Measurements from ENCODE around the gene CHAT. TPM values are rescaled to one million over a fixed set of nuclear protein-coding genes. Genes with fewer than 3 reads are reported as not detected.

CHAT gene
- total RNA-seq, 3 donors from 2014 or later (not counting 1 experiment from before 2014, with no cell fraction given) = not detected

DNA sequence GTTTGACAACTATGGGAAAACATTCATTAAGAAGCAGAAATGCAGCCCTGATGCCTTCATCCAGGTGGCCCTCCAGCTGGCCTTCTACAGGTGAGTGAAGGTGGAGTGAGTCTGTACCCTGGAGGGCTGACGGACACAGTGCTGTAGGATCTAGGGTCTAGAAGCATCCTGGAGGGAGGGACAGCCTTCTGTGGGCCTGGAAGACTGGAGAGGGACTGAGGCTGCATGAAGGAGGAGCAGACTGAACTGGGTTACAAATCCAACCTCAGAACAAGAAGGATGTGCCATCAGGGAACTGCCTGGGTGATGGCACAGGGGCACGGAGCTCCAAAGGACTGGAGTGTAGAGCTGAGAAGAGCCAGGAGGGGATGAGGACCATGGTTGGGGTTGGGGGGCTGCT, 38.1 kb downstream of the CHAT start:
- peaks cover 0 to 2% of the 10 kb centered on the region in 2 donors for H3K9me3 Mint-ChIP-seq
- Histone ChIP-seq H3K27ac (ENCODE audit: low read length) (no peak overlapping the region), H3K4me1 (ENCODE audit: control insufficient read depth, insufficient read depth, low read length) (peaks cover 9% of the 10 kb centered on the region), H3K27me3 (ENCODE audit: control insufficient read depth, insufficient read depth, low read length) (peaks cover 2% of the 10 kb centered on the region), H3K4me3 (ENCODE audit: low read length) (no peak overlapping the region), H3K36me3 (ENCODE audit: control insufficient read depth, insufficient read depth, low read length) (no peaks in the 10 kb centered on the region), H3K9me3 (ENCODE audit: control insufficient read depth, insufficient read depth, low read length) (no peaks in the 10 kb centered on the region)
- H3K27me3 Mint-ChIP-seq (ENCODE audit: low read depth in 2 of 2) = peaks cover 15 to 17% of the 10 kb centered on the region in 2 donors
- DNase-seq (no peak), ATAC-seq (no peak)
- WGBS (ENCODE audit: insufficient coverage) = 85% methylated on average over 2 of the region's 2 CpGs
- H3K4me3 Mint-ChIP-seq = no peak overlapping the region
- intact Hi-C loops (cut with micrococcal nuclease) = no loop called here
- no peaks in the 10 kb centered on the region for H3K36me3 Mint-ChIP-seq
- TF ChIP-seq CTCF (IDR thresholded peaks at IDR 0.05) = no peak
- no peak overlapping the region for H3K27ac Mint-ChIP-seq
- H3K4me1 Mint-ChIP-seq = peaks cover 0 to 13% of the 10 kb centered on the region in 2 donors

DNA sequence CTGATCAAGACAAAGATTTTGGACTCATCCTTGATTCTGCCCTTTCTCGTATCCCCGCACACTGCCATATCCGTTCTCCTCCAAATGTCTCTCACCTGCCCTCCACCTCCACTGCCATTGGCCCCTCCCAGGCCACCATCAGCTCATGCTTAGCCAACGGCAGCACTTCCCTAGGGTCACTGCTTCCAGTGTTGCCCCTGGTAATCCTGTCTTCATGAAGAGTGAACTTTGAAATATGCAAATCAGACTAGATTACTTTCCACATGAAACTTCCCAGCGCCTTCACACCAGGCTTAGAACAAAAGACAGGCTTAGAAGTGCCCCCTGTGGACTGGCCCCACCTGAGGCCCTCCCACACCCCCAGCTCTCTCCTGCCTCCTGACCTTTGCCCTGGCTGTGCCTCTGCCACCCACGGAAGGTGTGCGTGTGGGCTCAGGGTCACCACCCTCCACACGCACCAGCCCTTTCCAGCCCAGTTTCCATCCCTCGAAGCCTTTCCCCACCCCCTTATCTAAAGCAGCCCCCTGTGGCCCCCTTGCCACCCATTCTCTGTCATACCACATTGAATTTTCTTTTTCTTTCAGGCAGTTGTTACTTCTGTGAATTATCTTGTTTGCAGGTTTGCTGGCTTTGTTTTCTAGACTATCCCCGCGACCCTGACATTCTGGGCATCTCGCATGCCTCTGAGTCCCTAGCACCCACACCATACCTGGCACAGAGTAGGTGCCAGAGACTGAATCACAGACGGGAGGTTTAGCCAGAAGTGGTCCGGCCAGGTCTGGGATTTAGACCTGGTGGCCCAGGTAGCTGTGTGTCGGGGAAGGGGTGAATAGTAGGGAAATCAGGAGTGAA, 38.8 kb downstream of the CHAT start:
- no peaks in the 10 kb centered on the region for H3K36me3 ChIP-seq (ENCODE audit: control insufficient read depth, insufficient read depth, low read length)
- 82% methylated on average over 15 of the region's 15 CpGs for WGBS (ENCODE audit: insufficient coverage)
- Mint-ChIP-seq H3K36me3 (no peaks in the 10 kb centered on the region), H3K4me1 (peaks cover 0 to 13% of the 10 kb centered on the region in 2 donors), H3K27ac (no peak overlapping the region), H3K4me3 (no peak overlapping the region), H3K27me3 (ENCODE audit: low read depth in 2 of 2) (peaks cover 12 to 24% of the 10 kb centered on the region in 2 donors), H3K9me3 (peaks cover 0 to 2% of the 10 kb centered on the region in 2 donors)
- H3K4me3 ChIP-seq (ENCODE audit: low read length) = no peak overlapping the region
- no peak for TF ChIP-seq CTCF (IDR thresholded peaks at IDR 0.05)
- DNase-seq = no peak
- no peaks in the 10 kb centered on the region for H3K9me3 ChIP-seq (ENCODE audit: control insufficient read depth, insufficient read depth, low read length)
- H3K27ac ChIP-seq (ENCODE audit: low read length) = no peak overlapping the region
- H3K27me3 ChIP-seq (ENCODE audit: control insufficient read depth, insufficient read depth, low read length) = peaks cover 2% of the 10 kb centered on the region
- H3K4me1 ChIP-seq (ENCODE audit: control insufficient read depth, insufficient read depth, low read length) = peaks cover 9% of the 10 kb centered on the region
- intact Hi-C loops (cut with micrococcal nuclease) = no loop called here
- ATAC-seq = no peak

DNA sequence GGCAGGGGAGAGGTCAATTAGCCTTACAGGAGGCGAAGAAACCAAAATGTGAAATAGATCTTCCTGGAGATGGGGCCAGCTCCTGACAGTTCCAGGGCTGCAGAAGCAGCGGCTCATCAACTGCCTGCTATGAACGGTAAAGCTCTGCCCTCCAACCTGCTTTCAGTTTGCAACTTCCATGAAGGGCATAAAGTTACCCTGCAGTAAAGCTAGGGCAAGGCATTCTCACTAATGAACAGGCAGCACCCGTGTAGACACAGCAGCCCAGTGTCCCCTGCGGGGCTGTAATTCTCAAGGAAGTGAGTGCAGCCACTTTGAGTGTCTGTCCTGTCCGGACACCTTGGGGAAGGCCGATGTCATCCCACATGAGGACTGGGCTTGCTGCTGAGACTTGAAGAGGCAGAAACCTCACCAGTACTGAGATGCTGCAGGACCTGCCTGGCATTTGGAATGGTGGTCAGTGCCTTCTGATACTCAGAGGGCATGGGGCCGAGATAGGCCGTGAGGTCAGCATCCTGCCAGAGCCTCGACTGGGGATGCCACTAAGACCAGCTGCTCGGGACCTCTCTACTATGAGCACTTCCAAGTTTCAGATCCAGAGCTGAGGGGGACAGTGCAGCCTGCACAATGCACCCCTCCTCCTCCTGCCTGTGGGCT, 39.6 kb downstream of the CHAT start:
- peaks cover 0 to 13% of the 10 kb centered on the region in 2 donors for H3K4me1 Mint-ChIP-seq
- no peaks in the 10 kb centered on the region for H3K36me3 Mint-ChIP-seq
- H3K4me3 ChIP-seq (ENCODE audit: low read length) = no peak overlapping the region
- H3K27ac Mint-ChIP-seq = no peak overlapping the region
- peaks cover 9% of the 10 kb centered on the region for H3K4me1 ChIP-seq (ENCODE audit: control insufficient read depth, insufficient read depth, low read length)
- no peaks in the 10 kb centered on the region for H3K9me3 ChIP-seq (ENCODE audit: control insufficient read depth, insufficient read depth, low read length)
- ATAC-seq (no peak), DNase-seq (no peak)
- no peak overlapping the region for H3K27ac ChIP-seq (ENCODE audit: low read length)
- H3K36me3 ChIP-seq (ENCODE audit: control insufficient read depth, insufficient read depth, low read length) = no peaks in the 10 kb centered on the region
- no peak for TF ChIP-seq CTCF (IDR thresholded peaks at IDR 0.05)
- H3K9me3 Mint-ChIP-seq = peaks cover 0 to 2% of the 10 kb centered on the region in 2 donors
- WGBS (ENCODE audit: insufficient coverage) = 87% methylated on average over 11 of the region's 11 CpGs
- peaks cover 2% of the 10 kb centered on the region for H3K27me3 ChIP-seq (ENCODE audit: control insufficient read depth, insufficient read depth, low read length)
- H3K27me3 Mint-ChIP-seq (ENCODE audit: low read depth in 2 of 2) = peaks cover 12 to 24% of the 10 kb centered on the region in 2 donors
- no peak overlapping the region for H3K4me3 Mint-ChIP-seq
- intact Hi-C loops (cut with micrococcal nuclease) = no loop called here
